Measurements from ENCODE around the gene INPP1. TPM values are rescaled to one million over a fixed set of nuclear protein-coding genes. Genes with fewer than 3 reads are reported as not detected.

INPP1 gene
- total RNA-seq, 2 experiments from 2014 or later = not detected

- no peaks in the 10 kb centered on the region for H3K36me3 ChIP-seq (ENCODE audit: insufficient read depth, low read length)
- H3K9me2 ChIP-seq (ENCODE audit: insufficient read depth, low read length) = no peaks in the 10 kb centered on the region
- no peak overlapping the region for H3K27ac ChIP-seq (ENCODE audit: low read depth, low read length, poor library complexity, severe bottlenecking)
- H3K9me3 ChIP-seq (ENCODE audit: low read length) = no peaks in the 10 kb centered on the region
- DNase-seq (ENCODE audit: low spot score) = no peak
- no peaks in the 10 kb centered on the region for H4K20me1 ChIP-seq (ENCODE audit: insufficient read depth, low read length)
- H3K4me3 ChIP-seq (ENCODE audit: low read depth, low read length, poor library complexity, severe bottlenecking) = no peak overlapping the region
- ChIA-PET CTCF (ENCODE audit: unreplicated experiment) (no interaction called here), POLR2A (no interaction called here)
- no TSS peak for BruUV-seq (replicated peaks)
- TF ChIP-seq EZH2phosphoT487 (IDR thresholded peaks at IDR 0.05; ENCODE audit: borderline replicate concordance, low read depth, low read length) (no peak), CTCF (conservative IDR thresholded peaks at IDR 0.05; ENCODE audit: low read length) (no peak)
- intact Hi-C loops (cut with micrococcal nuclease; ENCODE audit: unreplicated experiment) = no loop called here
- no peaks in the 10 kb centered on the region for H3K79me2 ChIP-seq (ENCODE audit: insufficient read depth, low read depth, low read length)
- no peaks in the 10 kb centered on the region for H3K4me1 ChIP-seq (ENCODE audit: insufficient read depth, low read length, poor library complexity, severe bottlenecking)
- H3K4me2 ChIP-seq (ENCODE audit: low read length) = no peak overlapping the region
- no peak overlapping the region for H2AFZ ChIP-seq (ENCODE audit: low read length)
Measured at GRCh38 chr2:190362894-190363293, 19.5 kb downstream of the INPP1 start.

- H3K9me2 ChIP-seq (ENCODE audit: insufficient read depth, low read length) = no peaks in the 10 kb centered on the region
- ChIA-PET CTCF (ENCODE audit: unreplicated experiment) (no interaction called here), POLR2A (no interaction called here)
- intact Hi-C loops (cut with micrococcal nuclease; ENCODE audit: unreplicated experiment) = no loop called here
- H2AFZ ChIP-seq (ENCODE audit: low read length) = no peak overlapping the region
- no TSS peak for BruUV-seq (replicated peaks)
- H3K36me3 ChIP-seq (ENCODE audit: insufficient read depth, low read length) = no peaks in the 10 kb centered on the region
- H3K79me2 ChIP-seq (ENCODE audit: insufficient read depth, low read depth, low read length) = no peaks in the 10 kb centered on the region
- DNase-seq (ENCODE audit: low spot score) = no peak
- H4K20me1 ChIP-seq (ENCODE audit: insufficient read depth, low read length) = no peaks in the 10 kb centered on the region
- H3K9me3 ChIP-seq (ENCODE audit: low read length) = no peaks in the 10 kb centered on the region
- TF ChIP-seq CTCF (conservative IDR thresholded peaks at IDR 0.05; ENCODE audit: low read length) (no peak), EZH2phosphoT487 (IDR thresholded peaks at IDR 0.05; ENCODE audit: borderline replicate concordance, low read depth, low read length) (no peak)
- H3K4me2 ChIP-seq (ENCODE audit: low read length) = no peak overlapping the region
- no peaks in the 10 kb centered on the region for H3K4me1 ChIP-seq (ENCODE audit: insufficient read depth, low read length, poor library complexity, severe bottlenecking)
- H3K27ac ChIP-seq (ENCODE audit: low read depth, low read length, poor library complexity, severe bottlenecking) = no peak overlapping the region
- H3K4me3 ChIP-seq (ENCODE audit: low read depth, low read length, poor library complexity, severe bottlenecking) = no peak overlapping the region
Measured at GRCh38 chr2:190365499-190366204, 22.3 kb downstream of the INPP1 start.

- no peak for TF ChIP-seq CTCF (conservative IDR thresholded peaks at IDR 0.05; ENCODE audit: low read length)
- TF ChIP-seq EZH2phosphoT487 (IDR thresholded peaks at IDR 0.05; ENCODE audit: borderline replicate concordance, low read depth, low read length) = no peak
- no peak overlapping the region for H3K27ac ChIP-seq (ENCODE audit: low read depth, low read length, poor library complexity, severe bottlenecking)
- no peaks in the 10 kb centered on the region for H3K4me1 ChIP-seq (ENCODE audit: insufficient read depth, low read length, poor library complexity, severe bottlenecking)
- H3K4me3 ChIP-seq (ENCODE audit: low read depth, low read length, poor library complexity, severe bottlenecking) = no peak overlapping the region
- H3K36me3 ChIP-seq (ENCODE audit: insufficient read depth, low read length) = no peaks in the 10 kb centered on the region
- H3K4me2 ChIP-seq (ENCODE audit: low read length) = no peak overlapping the region
- CTCF ChIA-PET (ENCODE audit: unreplicated experiment) = interaction anchor here (0.5 kb wide), 1 partner anchor 490 kb away, joined by 4 read pairs; no protein-coding TSS in a partner anchor
- H3K9me2 ChIP-seq (ENCODE audit: insufficient read depth, low read length) = no peaks in the 10 kb centered on the region
- H4K20me1 ChIP-seq (ENCODE audit: insufficient read depth, low read length) = no peaks in the 10 kb centered on the region
- intact Hi-C loops (cut with micrococcal nuclease; ENCODE audit: unreplicated experiment) = no loop called here
- H2AFZ ChIP-seq (ENCODE audit: low read length) = no peak overlapping the region
- POLR2A ChIA-PET = no interaction called here
- no peaks in the 10 kb centered on the region for H3K9me3 ChIP-seq (ENCODE audit: low read length)
- no TSS peak for BruUV-seq (replicated peaks)
- no peak for DNase-seq (ENCODE audit: low spot score)
- no peaks in the 10 kb centered on the region for H3K79me2 ChIP-seq (ENCODE audit: insufficient read depth, low read depth, low read length)
Measured at GRCh38 chr2:190366248-190366753, 22.9 kb downstream of the INPP1 start.

Data from OCI-LY7 (cell line).